SK-N-SH (cell line): ENCODE measurements around the gene BNIP3. TPM values are rescaled to one million over a fixed set of nuclear protein-coding genes. Genes with fewer than 3 reads are reported as not detected.

Source experiments
- CTCF ChIA-PET: fragments of 300-600, 350-600 bp; formaldehyde crosslinking; extraction: SDS; loops from one replicate; lab custom pipeline; 2021; lab: Yijun Ruan, JAX
- POLR2A ChIA-PET: fragments of 350-600 bp; sonication (Branson Sonifier 250); formaldehyde crosslinking; extraction: SDS; loops from one replicate; lab custom pipeline; 2020; ENCODE audit warnings: antibody characterized with exemption, inconsistent platforms; lab: Yijun Ruan, JAX
- DNase-seq: peaks from one replicate; pipeline ENCODE4 v3.0.0; 2012
- H2AFZ ChIP-seq: fragments of 200-600 bp; sonication (generic); 2 replicates; pipeline ENCODE4 v1.8.1; 2016; ENCODE audit warnings: antibody characterized with exemption, mild to moderate bottlenecking, low read depth
- H3F3A ChIP-seq: fragments of 200-600 bp; sonication (generic); replicated peaks from 2 replicates; pipeline ENCODE3; 2016; ENCODE audit warnings: antibody characterized with exemption, mild to moderate bottlenecking; ENCODE audit not compliant: insufficient read depth
- H3K27ac ChIP-seq, 2 experiments: fragments of 200-500 bp in 1 of 2; fragments of 200-600 bp in 1 of 2; sonication (Bioruptor generic) in 1 of 2; sonication (generic), shearing (Covaris generic) in 1 of 2; 2 replicates each; pipeline versions ENCODE4 v1.5.1 to v1.6.1; 2014 to 2016; ENCODE audit warnings: low read depth in 2 of 2, inconsistent platforms in 1 of 2, low read length in 1 of 2, mild to moderate bottlenecking in 1 of 2, mixed read lengths in 1 of 2
- H3K27me3 ChIP-seq: fragments of 200-600 bp; sonication (generic), shearing (Covaris generic); 2 replicates; pipeline ENCODE4 v1.6.1; 2016; ENCODE audit warnings: mixed run types; ENCODE audit not compliant: insufficient read depth
- H3K36me3 ChIP-seq, 2 experiments: fragments of 200-500 bp in 1 of 2; fragments of 200-600 bp in 1 of 2; sonication (Bioruptor generic) in 1 of 2; sonication (generic) in 1 of 2; replicated peaks in 1 of 2; 2 replicates each; pipeline versions ENCODE3 to v1.5.1; 2014 to 2016; ENCODE audit warnings: low read length in 1 of 2, mild to moderate bottlenecking in 1 of 2; ENCODE audit not compliant: insufficient read depth in 2 of 2, control insufficient read depth in 1 of 2
- H3K4me1 ChIP-seq, 2 experiments: fragments of 200-500 bp in 1 of 2; fragments of 200-600 bp in 1 of 2; sonication (Bioruptor generic) in 1 of 2; sonication (generic), shearing (Covaris generic) in 1 of 2; 2 replicates each; pipeline versions ENCODE4 v1.5.1 to v1.6.1; 2014 to 2016; ENCODE audit warnings: low read depth in 1 of 2, low read length in 1 of 2, mixed run types in 1 of 2; ENCODE audit not compliant: insufficient read depth in 2 of 2, control insufficient read depth in 1 of 2
- H3K4me2 ChIP-seq: fragments of 200-600 bp; sonication (generic), shearing (Covaris generic); 2 replicates; pipeline ENCODE4 v1.6.1; 2017; ENCODE audit warnings: mixed run types
- H3K4me3 ChIP-seq, 2 experiments: fragments of 200-500 bp in 1 of 2; fragments of 200-600 bp in 1 of 2; sonication (Bioruptor generic) in 1 of 2; sonication (generic), shearing (Covaris generic) in 1 of 2; 2 replicates each; pipeline versions ENCODE4 v1.5.1 to v1.8.1; 2014 to 2016; ENCODE audit warnings: low read depth in 2 of 2, inconsistent platforms in 1 of 2, low read length in 1 of 2, mild to moderate bottlenecking in 1 of 2, mixed read lengths in 1 of 2, moderate library complexity in 1 of 2
- H3K79me2 ChIP-seq: fragments of 200-600 bp; sonication (generic); 2 replicates; pipeline ENCODE4 v1.8.1; 2017; ENCODE audit warnings: mild to moderate bottlenecking; ENCODE audit not compliant: insufficient read depth
- H3K9ac ChIP-seq: fragments of 200-600 bp; sonication (generic); 2 replicates; pipeline ENCODE4 v1.6.1; 2017; ENCODE audit warnings: mixed run types
- H3K9me2 ChIP-seq: fragments of 200-600 bp; sonication (generic); 2 replicates; pipeline ENCODE4 v1.6.1; 2017; ENCODE audit warnings: mixed run types
- H3K9me3 ChIP-seq: fragments of 200-600 bp; sonication (generic); 2 replicates; pipeline ENCODE4 v1.6.1; 2017; ENCODE audit warnings: mixed run types, mild to moderate bottlenecking, moderate library complexity
- H4K20me1 ChIP-seq: fragments of 200-600 bp; sonication (generic); 2 replicates; pipeline ENCODE4 v1.6.1; 2017; ENCODE audit warnings: mild to moderate bottlenecking, mixed run types; ENCODE audit not compliant: insufficient read depth
- CHD2 ChIP-seq: fragments of 150-350 bp; IDR thresholded peaks from 2 replicates; pipeline ENCODE4 v1.6.1; 2018; ENCODE audit warnings: low read length; ENCODE audit not compliant: partially characterized antibody
- FOXM1 ChIP-seq: IDR thresholded peaks from 2 replicates; pipeline ENCODE4 v1.4.0; 2012; ENCODE audit warnings: low read depth, mild to moderate bottlenecking
- GABPA ChIP-seq: IDR thresholded peaks from 2 replicates; pipeline ENCODE4 v1.4.0; 2012; ENCODE audit warnings: low read depth, mild to moderate bottlenecking
- NFIC ChIP-seq: IDR thresholded peaks from 2 replicates; pipeline ENCODE4 v1.4.0; 2012; ENCODE audit warnings: borderline replicate concordance
- NRF1 ChIP-seq: IDR thresholded peaks from 2 replicates; pipeline ENCODE4 v1.6.1; 2012; ENCODE audit warnings: low read depth, mild to moderate bottlenecking, low read length
- SMC3 ChIP-seq: IDR thresholded peaks from 2 replicates; pipeline ENCODE4 v1.6.1; 2012; ENCODE audit warnings: low read depth, low read length, improper control_type of control experiment
- TAF1 ChIP-seq: IDR thresholded peaks from 2 replicates; pipeline ENCODE4 v1.6.1; 2012; ENCODE audit warnings: low read depth, mild to moderate bottlenecking, low read length, moderate library complexity, borderline replicate concordance
- TCF12 ChIP-seq: IDR thresholded peaks from 2 replicates; pipeline ENCODE4 v1.4.0; 2012
- WGBS: methylation state at CpG from one replicate; pipeline ENCODE4 v1.1.6; 2017; ENCODE audit warnings: low lambda C conversion rate; 5-methylcytosine and 5-hydroxymethylcytosine counted together
- polyA plus RNA-seq, 3 experiments: library from polyadenylated mRNA; depleted of rRNA; stranded (reverse); fragments of >200 nt; gene quantifications; 2 replicates each; pipeline ENCODE4 v1.2.3, GENCODE V29; 2012
- TF ChIP-seq, protein P1 (sequence below): fragments of 150-350 bp; IDR thresholded peaks from 2 replicates; pipeline ENCODE4 v1.6.1; 2016; ENCODE audit warnings: mild to moderate bottlenecking, low read depth, low read length
- TF ChIP-seq, protein P2 (sequence below): IDR thresholded peaks from 2 replicates; pipeline ENCODE4 v1.4.0; 2012; ENCODE audit warnings: low read depth, borderline replicate concordance
- TF ChIP-seq, protein P3 (sequence below): IDR thresholded peaks from 2 replicates; pipeline ENCODE4 v1.4.0; 2012; ENCODE audit warnings: low read depth, borderline replicate concordance
- TF ChIP-seq, protein P4 (sequence below): fragments of 150-350 bp; IDR thresholded peaks from 2 replicates; pipeline ENCODE4 v1.6.1; 2017; ENCODE audit warnings: antibody characterized with exemption, low read length, low read depth, borderline replicate concordance
- TF ChIP-seq, protein P5 (sequence below): IDR thresholded peaks from 2 replicates; pipeline ENCODE4 v1.4.0; 2012; ENCODE audit warnings: low read depth

Gene BNIP3
- polyA plus RNA-seq, 1 of the 3 experiments (the other 2 are of a cell fraction): 40.3 TPM

DNA sequence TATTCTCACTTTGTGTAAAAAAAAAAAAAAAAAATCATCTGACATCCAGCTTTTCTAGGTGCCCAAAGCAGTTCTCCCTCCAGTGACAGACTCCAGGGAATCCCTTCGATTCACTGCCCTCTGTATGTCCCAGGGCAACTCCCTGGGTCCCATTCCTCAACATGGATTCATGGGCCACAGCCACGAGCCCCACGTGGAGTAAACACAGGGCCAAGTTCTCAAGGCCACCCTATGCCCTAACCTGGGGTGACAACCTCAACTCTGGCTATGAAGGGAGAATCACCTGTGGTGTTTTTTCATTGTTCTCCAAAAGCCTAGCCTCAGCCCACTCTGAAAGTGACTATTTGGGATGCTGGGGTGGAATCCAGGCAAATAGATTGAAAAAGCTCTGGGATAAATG is 3.4 kb downstream of the BNIP3 start:
- no peak overlapping the region for H3K9ac ChIP-seq

More for the DNA sequence above, 3.4 kb downstream of the BNIP3 start:
- ChIA-PET CTCF (interaction anchor here (2.0 to 4.8 kb wide), 2 partner anchors 14 to 45 kb away, joined by 5 to 28 read pairs; no protein-coding TSS in a partner anchor), POLR2A (no interaction called here)
- peak overlapping the region; percentile 95; the same call in 1 of the 2 replicates for H3K4me2 ChIP-seq
- peaks cover 7% of the 10 kb centered on the region for H3F3A ChIP-seq
- H3K4me3 ChIP-seq: no peak overlapping the region
- H3K79me2 ChIP-seq: peaks cover 83% of the 10 kb centered on the region
- no peaks in the 10 kb centered on the region for H3K27me3 ChIP-seq
- no peaks in the 10 kb centered on the region for H3K9me2 ChIP-seq
- TF ChIP-seq FOXM1: no peak
- TF ChIP-seq NFIC: no peak
- no peak for TF ChIP-seq NRF1
- no peak for TF ChIP-seq CHD2
- TF ChIP-seq, protein P1, sequence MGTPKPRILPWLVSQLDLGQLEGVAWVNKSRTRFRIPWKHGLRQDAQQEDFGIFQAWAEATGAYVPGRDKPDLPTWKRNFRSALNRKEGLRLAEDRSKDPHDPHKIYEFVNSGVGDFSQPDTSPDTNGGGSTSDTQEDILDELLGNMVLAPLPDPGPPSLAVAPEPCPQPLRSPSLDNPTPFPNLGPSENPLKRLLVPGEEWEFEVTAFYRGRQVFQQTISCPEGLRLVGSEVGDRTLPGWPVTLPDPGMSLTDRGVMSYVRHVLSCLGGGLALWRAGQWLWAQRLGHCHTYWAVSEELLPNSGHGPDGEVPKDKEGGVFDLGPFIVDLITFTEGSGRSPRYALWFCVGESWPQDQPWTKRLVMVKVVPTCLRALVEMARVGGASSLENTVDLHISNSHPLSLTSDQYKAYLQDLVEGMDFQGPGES: no peak
- TF ChIP-seq, protein P2, sequence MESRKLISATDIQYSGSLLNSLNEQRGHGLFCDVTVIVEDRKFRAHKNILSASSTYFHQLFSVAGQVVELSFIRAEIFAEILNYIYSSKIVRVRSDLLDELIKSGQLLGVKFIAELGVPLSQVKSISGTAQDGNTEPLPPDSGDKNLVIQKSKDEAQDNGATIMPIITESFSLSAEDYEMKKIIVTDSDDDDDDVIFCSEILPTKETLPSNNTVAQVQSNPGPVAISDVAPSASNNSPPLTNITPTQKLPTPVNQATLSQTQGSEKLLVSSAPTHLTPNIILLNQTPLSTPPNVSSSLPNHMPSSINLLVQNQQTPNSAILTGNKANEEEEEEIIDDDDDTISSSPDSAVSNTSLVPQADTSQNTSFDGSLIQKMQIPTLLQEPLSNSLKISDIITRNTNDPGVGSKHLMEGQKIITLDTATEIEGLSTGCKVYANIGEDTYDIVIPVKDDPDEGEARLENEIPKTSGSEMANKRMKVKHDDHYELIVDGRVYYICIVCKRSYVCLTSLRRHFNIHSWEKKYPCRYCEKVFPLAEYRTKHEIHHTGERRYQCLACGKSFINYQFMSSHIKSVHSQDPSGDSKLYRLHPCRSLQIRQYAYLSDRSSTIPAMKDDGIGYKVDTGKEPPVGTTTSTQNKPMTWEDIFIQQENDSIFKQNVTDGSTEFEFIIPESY: no peak
- TF ChIP-seq TCF12: no peak
- TF ChIP-seq, protein P3, sequence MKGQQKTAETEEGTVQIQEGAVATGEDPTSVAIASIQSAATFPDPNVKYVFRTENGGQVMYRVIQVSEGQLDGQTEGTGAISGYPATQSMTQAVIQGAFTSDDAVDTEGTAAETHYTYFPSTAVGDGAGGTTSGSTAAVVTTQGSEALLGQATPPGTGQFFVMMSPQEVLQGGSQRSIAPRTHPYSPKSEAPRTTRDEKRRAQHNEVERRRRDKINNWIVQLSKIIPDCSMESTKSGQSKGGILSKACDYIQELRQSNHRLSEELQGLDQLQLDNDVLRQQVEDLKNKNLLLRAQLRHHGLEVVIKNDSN: no peak
- TF ChIP-seq, protein P4, sequence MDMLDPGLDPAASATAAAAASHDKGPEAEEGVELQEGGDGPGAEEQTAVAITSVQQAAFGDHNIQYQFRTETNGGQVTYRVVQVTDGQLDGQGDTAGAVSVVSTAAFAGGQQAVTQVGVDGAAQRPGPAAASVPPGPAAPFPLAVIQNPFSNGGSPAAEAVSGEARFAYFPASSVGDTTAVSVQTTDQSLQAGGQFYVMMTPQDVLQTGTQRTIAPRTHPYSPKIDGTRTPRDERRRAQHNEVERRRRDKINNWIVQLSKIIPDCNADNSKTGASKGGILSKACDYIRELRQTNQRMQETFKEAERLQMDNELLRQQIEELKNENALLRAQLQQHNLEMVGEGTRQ: no peak
- TF ChIP-seq GABPA: no peak
- no peak for TF ChIP-seq SMC3
- TF ChIP-seq, protein P5, sequence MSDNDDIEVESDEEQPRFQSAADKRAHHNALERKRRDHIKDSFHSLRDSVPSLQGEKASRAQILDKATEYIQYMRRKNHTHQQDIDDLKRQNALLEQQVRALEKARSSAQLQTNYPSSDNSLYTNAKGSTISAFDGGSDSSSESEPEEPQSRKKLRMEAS: no peak
- no peak for TF ChIP-seq TAF1
- H4K20me1 ChIP-seq: peaks cover 64% of the 10 kb centered on the region
- no peak overlapping the region for H2AFZ ChIP-seq
- no peaks in the 10 kb centered on the region for H3K9me3 ChIP-seq
- DNase-seq: no peak
- peaks cover 0 to 2% of the 10 kb centered on the region in 2 experiments for H3K36me3 ChIP-seq
- peaks cover 10 to 30% of the 10 kb centered on the region in 2 experiments; a peak in 2 of 4 replicates for H3K4me1 ChIP-seq
- H3K27ac ChIP-seq: no peak overlapping the region; a peak in 1 of 4 replicates
- 97% methylated on average over 3 of the region's 3 CpGs for WGBS
